Renal cortex interstitium (tissue), 11 donors: ENCODE data around the gene FRMD1. TPM values are rescaled to one million over a fixed set of nuclear protein-coding genes. Genes with fewer than 3 reads are reported as not detected.

Experiments
- DNase-seq, 11 donors: peaks; one replicate each; pipeline ENCODE4 v3.0.0-alpha.2; 2013; ENCODE audit warnings: low read depth in 9 of 11, low spot score in 4 of 11; ENCODE audit errors: extremely low read depth in 1 of 11
- polyA plus RNA-seq, 3 donors: library from polyadenylated mRNA; unstranded; fragments of 120-200 nt; gene quantifications; one replicate each; pipeline ENCODE4 v1.2.1, GENCODE V29; 2013; ENCODE audit not compliant: insufficient read length in 3 of 3

Gene FRMD1
- polyA plus RNA-seq, 3 donors = 15.1 to 27.1 (median 17.2) TPM

GRCh38 chr6:168024951-168025510 is 54.0 kb downstream of the FRMD1 start:
- DNase-seq = no peak

- DNase-seq = no peak
Observed at GRCh38 chr6:168022488-168023321, 56.3 kb downstream of the FRMD1 start.

GRCh38 chr6:168021581-168021980 is 57.4 kb downstream of the FRMD1 start:
- DNase-seq = no peak

DNA sequence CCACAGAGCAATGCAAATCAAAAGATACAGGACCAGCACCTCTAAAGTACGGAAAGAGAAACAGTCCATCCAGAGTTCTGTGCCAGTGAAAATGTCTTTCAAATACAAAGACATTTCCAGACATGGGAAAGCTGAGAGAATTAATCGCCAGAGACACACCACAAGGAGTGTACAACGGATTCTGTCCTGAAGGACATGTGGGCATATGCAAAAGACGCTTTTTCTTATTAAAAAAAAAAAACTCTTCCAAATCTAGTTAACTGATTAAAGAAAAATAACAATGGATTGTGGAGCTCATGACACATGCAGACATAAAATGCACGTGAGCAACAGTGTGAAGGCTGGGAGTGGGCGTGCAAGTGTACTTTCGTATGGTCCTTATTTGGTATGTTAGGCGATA is 58.8 kb downstream of the FRMD1 start:
- no peak for DNase-seq

DNA sequence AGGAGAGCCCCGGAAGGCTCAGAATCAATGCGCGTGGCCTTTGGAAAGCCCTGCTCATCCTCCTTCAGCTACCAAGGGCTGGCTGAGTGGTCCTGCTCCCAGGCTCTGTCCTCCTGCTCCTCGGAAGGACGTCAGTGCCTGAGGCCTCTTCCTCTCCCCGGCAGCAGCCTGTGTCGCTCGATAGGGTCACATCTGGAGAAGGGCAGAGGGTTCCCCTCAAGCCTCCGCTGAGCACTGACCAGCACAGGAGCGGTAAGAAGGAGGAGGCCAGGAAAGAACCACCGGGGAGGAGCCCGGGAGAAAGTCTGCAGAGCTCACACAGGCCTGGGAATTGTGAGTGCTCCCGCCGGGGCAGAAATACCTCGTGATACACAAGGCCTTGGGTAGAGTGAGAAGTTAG is 60.3 kb downstream of the FRMD1 start:
- no peak for DNase-seq

GRCh38 chr6:168017629-168018028 is 61.4 kb downstream of the FRMD1 start:
- DNase-seq = no peak

DNA sequence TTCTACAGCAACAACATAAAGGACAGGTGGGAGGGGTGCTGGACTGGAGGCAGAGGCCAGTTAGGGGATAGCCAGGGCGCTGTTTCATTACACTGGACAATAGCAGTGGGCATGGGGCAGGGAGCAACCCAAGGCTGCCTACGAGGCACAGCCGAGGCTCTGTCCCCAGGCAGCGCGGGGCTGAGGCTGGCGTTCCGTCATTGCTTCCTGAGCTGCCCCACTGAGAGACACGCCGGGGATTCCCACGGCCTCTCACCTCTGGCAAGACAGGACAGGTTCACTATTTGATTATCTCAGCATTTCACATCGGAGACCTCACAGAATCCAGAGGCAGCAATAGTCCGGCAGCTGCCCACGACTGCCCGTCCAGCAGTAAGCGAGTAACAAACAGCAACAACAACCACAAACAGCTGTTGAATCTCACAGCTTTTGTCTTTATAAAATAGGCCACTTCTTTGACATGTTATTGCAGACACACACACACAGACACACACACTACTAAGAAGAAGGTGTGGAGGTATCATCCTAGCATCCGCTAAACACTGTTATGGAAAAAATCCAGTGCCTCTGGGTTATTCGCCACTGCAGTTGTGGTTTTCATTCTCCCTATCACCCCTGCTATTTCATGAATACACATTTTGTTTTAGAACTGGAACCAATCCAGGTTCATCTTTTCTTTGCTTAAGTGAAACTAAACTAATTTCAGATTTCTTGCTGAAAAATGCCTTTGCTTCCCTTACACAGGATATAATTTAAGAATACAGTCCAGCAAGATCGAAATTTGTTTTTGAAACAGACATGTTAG is 62.1 kb downstream of the FRMD1 start:
- no peak for DNase-seq

GRCh38 chr6:168016176-168016620 is 62.8 kb downstream of the FRMD1 start:
- DNase-seq = no peak

DNA sequence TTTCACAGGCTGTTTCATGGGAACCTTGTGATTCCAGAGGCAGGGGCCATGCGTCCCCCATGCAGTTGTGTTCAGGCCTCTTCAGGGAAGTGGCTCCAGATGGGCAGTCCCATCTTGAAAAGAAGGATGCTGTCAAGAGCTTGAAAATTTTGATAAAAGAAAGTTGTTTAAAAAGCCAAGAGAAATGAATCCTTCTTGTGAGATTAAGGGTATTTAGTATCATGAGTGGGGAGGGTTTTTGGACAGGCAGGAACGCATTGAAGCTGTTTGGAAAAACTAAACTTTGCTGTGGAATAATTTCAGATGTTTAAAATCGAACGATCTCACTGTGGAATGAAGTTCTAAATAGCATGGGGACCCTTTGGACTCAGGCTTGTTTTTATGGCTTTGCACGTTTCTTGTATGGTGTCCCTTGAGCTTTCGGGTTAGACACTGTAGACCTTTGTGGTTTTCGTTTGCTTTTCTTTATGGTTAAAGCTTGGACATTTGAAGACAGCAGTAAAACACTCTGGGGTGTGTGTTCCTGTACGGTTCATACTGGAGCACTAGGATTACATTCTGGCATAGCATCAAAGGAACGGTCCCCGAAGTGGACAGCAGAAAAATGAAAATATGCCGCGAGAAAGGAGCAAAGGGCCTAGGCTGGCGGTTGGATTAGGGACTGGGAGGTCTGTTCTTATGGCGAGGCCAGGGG is 63.4 kb downstream of the FRMD1 start:
- peak in 3 of 11 donors; percentile 39 to 53 (median 43) for DNase-seq

GRCh38 chr6:168015009-168015408 is 64.0 kb downstream of the FRMD1 start:
- DNase-seq = no peak

- no peak for DNase-seq
Observed at GRCh38 chr6:168014428-168014827, 64.6 kb downstream of the FRMD1 start.

- no peak for DNase-seq
Observed at GRCh38 chr6:168013250-168013915, 65.6 kb downstream of the FRMD1 start.

DNA sequence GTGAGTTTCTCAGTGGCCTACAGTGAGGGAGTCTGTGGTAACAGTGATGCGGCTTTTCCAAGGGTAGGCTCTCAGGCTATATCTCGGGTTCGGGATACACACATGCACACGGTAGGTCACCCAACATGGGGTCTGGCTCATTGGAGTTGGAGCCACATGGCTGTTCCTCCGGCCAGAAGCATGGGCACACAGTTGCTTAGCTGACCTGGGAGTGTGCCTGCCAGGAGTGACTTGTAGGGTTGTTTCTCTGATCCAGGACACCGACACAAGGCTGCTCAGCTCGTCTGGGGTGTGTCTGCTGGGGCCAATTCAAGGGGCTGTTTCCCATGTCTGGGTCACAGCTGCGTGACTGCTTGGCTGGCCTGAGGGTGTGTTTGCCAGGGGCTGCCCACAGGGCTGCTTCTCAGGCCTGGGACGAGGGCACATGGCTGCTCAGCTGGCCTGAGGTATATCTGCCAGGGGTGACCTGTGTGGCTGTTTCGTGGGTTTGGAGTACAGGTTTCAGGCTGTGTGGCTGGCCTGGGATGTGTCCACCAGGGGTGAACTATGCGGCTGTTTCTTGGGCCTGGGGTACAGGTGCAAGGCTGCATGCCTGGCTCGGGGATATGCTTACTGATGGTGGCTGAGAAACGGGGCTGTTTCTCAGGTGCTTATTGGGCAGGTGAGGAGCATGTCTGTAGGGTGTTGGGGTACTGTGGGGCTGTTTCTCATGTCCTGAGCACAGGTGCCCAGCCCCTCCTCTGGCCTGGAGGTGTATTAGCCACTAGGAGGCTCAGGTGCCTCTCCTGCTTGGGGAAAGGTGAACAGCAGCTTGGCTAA is 66.4 kb downstream of the FRMD1 start:
- no peak for DNase-seq

- no peak for DNase-seq
Observed at GRCh38 chr6:168011291-168011690, 67.7 kb downstream of the FRMD1 start.

DNA sequence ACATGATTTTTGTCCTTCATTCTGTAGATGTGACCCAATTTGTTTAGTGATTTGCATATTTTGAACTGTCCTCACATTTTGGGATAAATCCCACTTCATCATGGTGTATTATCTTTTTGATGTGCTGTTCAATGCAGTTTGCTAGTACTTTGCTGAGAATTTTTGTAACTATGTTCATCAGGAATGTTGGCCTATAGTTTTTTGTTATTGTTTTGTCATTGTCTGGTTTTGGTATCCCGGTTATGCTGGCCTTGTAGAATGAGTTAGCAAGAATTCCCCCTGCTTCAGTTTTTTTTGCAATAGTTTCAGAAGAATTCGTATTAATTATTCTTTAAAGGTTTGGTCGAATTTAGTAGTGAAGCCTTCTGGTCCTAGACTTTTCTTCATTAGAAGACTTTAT is 69.7 kb downstream of the FRMD1 start:
- DNase-seq = no peak

- no peak for DNase-seq
Observed at GRCh38 chr6:168007592-168008338, 71.2 kb downstream of the FRMD1 start.

GRCh38 chr6:168005796-168006195 is 73.2 kb downstream of the FRMD1 start:
- DNase-seq = no peak
